Keratinocyte (primary cell): Measurements from ENCODE around the gene APBB1IP. TPM values are rescaled to one million over a fixed set of nuclear protein-coding genes. Genes with fewer than 3 reads are reported as not detected.

Experiments
- DNase-seq: peaks from one replicate; pipeline ENCODE4 v3.0.0-alpha.2; 2011; ENCODE audit warnings: low read depth, missing footprints, low spot score
- FAIRE-seq: peaks from 2 replicates; lab custom pipeline; 2011; peaks lifted over from hg19 to GRCh38; lab: Jason Lieb, UNC
- H2AFZ ChIP-seq: 2 replicates; pipeline ENCODE4 v1.6.0; 2012; ENCODE audit warnings: low read length, control low read depth, inconsistent platforms; ENCODE audit not compliant: control insufficient read depth
- H3K27ac ChIP-seq: 2 replicates; pipeline ENCODE4 v1.5.1; 2011; ENCODE audit warnings: low read length; ENCODE audit not compliant: control insufficient read depth, insufficient read depth
- H3K27me3 ChIP-seq: 3 replicates; pipeline ENCODE4 v1.6.0; 2011; ENCODE audit warnings: low read length; ENCODE audit not compliant: control insufficient read depth, insufficient read depth; ENCODE audit errors: extremely low read depth
- H3K36me3 ChIP-seq, 2 experiments: 2 replicates in 1 of 2; 3 replicates in 1 of 2; pipeline ENCODE4 v1.5.1; 2011; ENCODE audit warnings: low read length in 2 of 2, mild to moderate bottlenecking in 1 of 2; ENCODE audit not compliant: control insufficient read depth in 2 of 2, insufficient read depth in 2 of 2; ENCODE audit errors: extremely low read depth in 1 of 2
- H3K4me1 ChIP-seq: 3 replicates; pipeline ENCODE4 v1.5.1; 2011; ENCODE audit warnings: low read length; ENCODE audit not compliant: control insufficient read depth, insufficient read depth; ENCODE audit errors: extremely low read depth
- H3K4me2 ChIP-seq: 3 replicates; pipeline ENCODE4 v1.6.0; 2011; ENCODE audit warnings: low read depth, low read length; ENCODE audit not compliant: control insufficient read depth, insufficient read depth; ENCODE audit errors: extremely low read depth
- H3K4me3 ChIP-seq, 3 experiments: fragments of 200-600 bp in 1 of 3; sonication (generic) in 1 of 3; 2 replicates in 2 of 3; 3 replicates in 1 of 3; pipeline ENCODE4 v1.5.1; 2011 to 2016; ENCODE audit warnings: low read length in 3 of 3, mild to moderate bottlenecking in 3 of 3, control low read depth in 2 of 3, inconsistent platforms in 1 of 3, low read depth in 1 of 3, mixed read lengths in 1 of 3, mixed run types in 1 of 3, moderate library complexity in 1 of 3; ENCODE audit not compliant: control insufficient read depth in 2 of 3, insufficient read depth in 2 of 3; ENCODE audit errors: extremely low read depth in 1 of 3
- H3K79me2 ChIP-seq: 2 replicates; pipeline ENCODE4 v1.6.0; 2012; ENCODE audit warnings: low read length; ENCODE audit not compliant: control insufficient read depth, insufficient read depth
- H3K9ac ChIP-seq: 3 replicates; pipeline ENCODE4 v1.6.0; 2011; ENCODE audit warnings: low read length; ENCODE audit not compliant: control insufficient read depth, insufficient read depth; ENCODE audit errors: extremely low read depth
- H3K9me1 ChIP-seq: 3 replicates; pipeline ENCODE4 v1.6.0; 2011; ENCODE audit warnings: low read length; ENCODE audit not compliant: control insufficient read depth, insufficient read depth; ENCODE audit errors: extremely low read depth
- H3K9me3 ChIP-seq: 2 replicates; pipeline ENCODE4 v1.5.1; 2012; ENCODE audit warnings: low read depth, low read length; ENCODE audit not compliant: control insufficient read depth
- H4K20me1 ChIP-seq: 3 replicates; pipeline ENCODE4 v1.6.0; 2011; ENCODE audit warnings: low read length; ENCODE audit not compliant: control insufficient read depth, insufficient read depth; ENCODE audit errors: extremely low read depth
- EZH2 ChIP-seq: IDR thresholded peaks from one replicate; pipeline ENCODE4 v1.6.1; 2012; ENCODE audit warnings: inconsistent platforms, mild to moderate bottlenecking, low read length, moderate library complexity
- dilution Hi-C: fragments of 300-500 bp; cut with MboI; formaldehyde crosslinking; loops from one replicate; pipeline ENCODE4 v1.7.0; 2020; ENCODE audit warnings: low sequenced_read_pairs; ENCODE audit not compliant: extremely low pct_ligation_motif_present
- polyA plus RNA-seq, 5 experiments: library from polyadenylated mRNA; depleted of rRNA in 3 of 5; stranded (reverse) in 3 of 5; stranded (forward) in 1 of 5; unstranded in 1 of 5; fragments of >200 nt; gene quantifications; 1 replicate in 1 of 5; 2 replicates in 3 of 5; 3 replicates in 1 of 5; pipeline versions ENCODE4 v1.2.1 to v1.2.3, GENCODE V29; 2011 to 2012; ENCODE audit warnings: missing spikeins in 2 of 5, low read depth in 1 of 5, low replicate concordance in 1 of 5
- TF ChIP-seq, protein P1 (sequence below), 3 experiments: IDR thresholded peaks in 1 of 3; conservative IDR thresholded peaks in 1 of 3; optimal IDR thresholded peaks in 1 of 3; 2 replicates in 2 of 3; 3 replicates in 1 of 3; pipeline versions ENCODE3 to v1.5.1; 2011; ENCODE audit warnings: low read length in 3 of 3, mild to moderate bottlenecking in 3 of 3, moderate library complexity in 2 of 3, control low read depth in 1 of 3, inconsistent platforms in 1 of 3; ENCODE audit not compliant: insufficient read depth in 2 of 3; ENCODE audit errors: extremely low read depth in 1 of 3

APBB1IP gene
- polyA plus RNA-seq, 1 donor (not counting 4 experiments of a cell fraction or from before 2014, with no cell fraction given): not detected

DNA sequence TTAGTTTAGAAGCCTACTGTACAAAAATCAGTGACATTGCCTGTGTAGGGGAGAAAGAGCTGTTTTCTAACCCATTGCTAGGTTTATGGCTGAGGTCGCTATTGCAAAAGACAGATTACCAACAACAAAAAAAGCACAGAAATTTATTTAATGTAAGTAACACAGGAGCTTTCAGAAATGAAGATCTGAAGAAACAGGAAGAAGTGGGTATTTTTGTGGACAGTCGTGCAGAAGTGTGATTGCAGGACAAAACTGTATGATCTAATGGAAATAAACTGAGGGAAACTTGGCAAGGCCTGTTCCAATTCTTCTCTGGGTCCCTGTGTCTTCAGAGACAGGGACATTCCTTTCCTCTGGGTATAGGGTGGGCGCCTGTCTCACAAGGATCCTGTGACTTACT, 87.4 kb downstream of the APBB1IP start:
- no peaks in the 10 kb centered on the region for H3K9me3 ChIP-seq
- DNase-seq (no peak), FAIRE-seq (no peak)
- no peak overlapping the region for H2AFZ ChIP-seq
- H3K9ac ChIP-seq: no peak overlapping the region
- H3K27ac ChIP-seq: no peak overlapping the region
- H3K27me3 ChIP-seq: no peaks in the 10 kb centered on the region
- H3K9me1 ChIP-seq: no peaks in the 10 kb centered on the region
- no peak overlapping the region for H3K4me3 ChIP-seq
- no peaks in the 10 kb centered on the region for H3K36me3 ChIP-seq
- TF ChIP-seq, protein P1, sequence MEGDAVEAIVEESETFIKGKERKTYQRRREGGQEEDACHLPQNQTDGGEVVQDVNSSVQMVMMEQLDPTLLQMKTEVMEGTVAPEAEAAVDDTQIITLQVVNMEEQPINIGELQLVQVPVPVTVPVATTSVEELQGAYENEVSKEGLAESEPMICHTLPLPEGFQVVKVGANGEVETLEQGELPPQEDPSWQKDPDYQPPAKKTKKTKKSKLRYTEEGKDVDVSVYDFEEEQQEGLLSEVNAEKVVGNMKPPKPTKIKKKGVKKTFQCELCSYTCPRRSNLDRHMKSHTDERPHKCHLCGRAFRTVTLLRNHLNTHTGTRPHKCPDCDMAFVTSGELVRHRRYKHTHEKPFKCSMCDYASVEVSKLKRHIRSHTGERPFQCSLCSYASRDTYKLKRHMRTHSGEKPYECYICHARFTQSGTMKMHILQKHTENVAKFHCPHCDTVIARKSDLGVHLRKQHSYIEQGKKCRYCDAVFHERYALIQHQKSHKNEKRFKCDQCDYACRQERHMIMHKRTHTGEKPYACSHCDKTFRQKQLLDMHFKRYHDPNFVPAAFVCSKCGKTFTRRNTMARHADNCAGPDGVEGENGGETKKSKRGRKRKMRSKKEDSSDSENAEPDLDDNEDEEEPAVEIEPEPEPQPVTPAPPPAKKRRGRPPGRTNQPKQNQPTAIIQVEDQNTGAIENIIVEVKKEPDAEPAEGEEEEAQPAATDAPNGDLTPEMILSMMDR (optimal IDR thresholded peaks at IDR 0.05 in 1 of 3, IDR thresholded peaks at IDR 0.05 in 1 of 3, conservative IDR thresholded peaks at IDR 0.05 in 1 of 3; ENCODE audit: extremely low read depth in 1 of 3, insufficient read depth in 2 of 3, low read length in 3 of 3): no peak
- no peak for TF ChIP-seq EZH2
- no peaks in the 10 kb centered on the region for H3K79me2 ChIP-seq
- H4K20me1 ChIP-seq: no peaks in the 10 kb centered on the region
- dilution Hi-C loops: no loop called here
- no peaks in the 10 kb centered on the region for H3K4me1 ChIP-seq
- H3K4me2 ChIP-seq: no peak overlapping the region

DNA sequence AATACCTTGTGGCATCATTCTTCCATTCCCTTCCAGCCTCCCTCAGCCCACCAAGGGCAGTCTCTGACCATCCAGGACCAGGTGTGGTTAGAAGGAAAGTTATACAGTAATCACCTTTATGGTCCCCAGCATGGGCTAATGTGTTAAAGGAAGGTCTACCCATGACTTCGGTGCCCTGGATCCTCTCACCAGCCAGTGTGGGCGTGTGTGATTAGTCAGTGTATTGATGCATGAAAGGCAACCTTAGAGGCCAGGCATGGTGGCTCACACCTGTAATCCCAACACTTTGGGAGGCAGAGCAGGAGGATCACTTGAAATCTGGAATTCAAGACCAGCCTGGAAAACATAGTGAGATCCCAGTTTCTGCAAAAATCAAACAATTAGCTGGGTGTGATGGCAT, 88.9 kb downstream of the APBB1IP start:
- no peaks in the 10 kb centered on the region for H3K4me1 ChIP-seq
- no peak overlapping the region for H3K9ac ChIP-seq
- no peaks in the 10 kb centered on the region for H3K9me1 ChIP-seq
- no peak overlapping the region for H3K4me3 ChIP-seq
- no peak overlapping the region for H3K27ac ChIP-seq
- no peak for DNase-seq
- H4K20me1 ChIP-seq: no peaks in the 10 kb centered on the region
- no peak for TF ChIP-seq EZH2
- TF ChIP-seq, protein P1 (optimal IDR thresholded peaks at IDR 0.05 in 1 of 3, IDR thresholded peaks at IDR 0.05 in 1 of 3, conservative IDR thresholded peaks at IDR 0.05 in 1 of 3; ENCODE audit: extremely low read depth in 1 of 3, insufficient read depth in 2 of 3, low read length in 3 of 3): no peak
- no peak for FAIRE-seq
- no peak overlapping the region for H2AFZ ChIP-seq
- H3K79me2 ChIP-seq: no peaks in the 10 kb centered on the region
- no peaks in the 10 kb centered on the region for H3K9me3 ChIP-seq
- H3K36me3 ChIP-seq: no peaks in the 10 kb centered on the region
- dilution Hi-C loops: no loop called here
- no peak overlapping the region for H3K4me2 ChIP-seq
- no peaks in the 10 kb centered on the region for H3K27me3 ChIP-seq
